AG09309 (cell line): ENCODE measurements around the gene SPG11.

Source experiments
- DNase-seq: peaks from one replicate; pipeline ENCODE4 v3.0.0-alpha.2; 2010; ENCODE audit warnings: low read depth
- H3K4me3 ChIP-seq: 2 replicates; pipeline ENCODE4 v1.5.1; 2011; ENCODE audit warnings: mild to moderate bottlenecking, low read depth, low read length, moderate library complexity; ENCODE audit not compliant: control insufficient read depth
- CTCF ChIP-seq: IDR thresholded peaks from 2 replicates; pipeline ENCODE4 v1.5.1; 2011; ENCODE audit warnings: mild to moderate bottlenecking, low read depth, low read length, inconsistent platforms; ENCODE audit not compliant: insufficient read depth, control insufficient read depth; ENCODE audit errors: missing control alignments

Gene SPG11

DNA sequence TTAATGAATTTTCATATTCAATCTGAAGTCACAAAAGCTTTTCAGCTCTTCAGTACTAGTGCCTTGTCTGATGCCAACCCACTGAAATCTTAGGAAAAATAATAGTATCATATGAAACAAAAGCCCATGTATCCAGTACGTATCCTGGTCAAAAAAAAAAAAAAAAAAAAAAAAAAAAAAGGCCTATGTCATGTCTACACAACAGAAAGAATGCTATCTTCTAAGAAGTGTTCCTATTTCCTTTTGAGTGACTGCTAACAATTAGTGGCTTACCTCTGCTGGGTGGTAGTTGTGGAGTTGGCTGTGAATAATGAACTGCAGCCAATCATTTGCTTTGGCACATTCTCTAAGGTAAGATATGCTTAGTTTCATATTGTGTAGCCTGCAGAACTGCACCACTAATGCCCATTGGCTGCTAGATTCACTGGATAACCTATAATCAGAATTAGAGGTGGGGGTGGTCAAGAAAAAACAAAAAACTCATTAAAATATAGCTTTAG lies 66.9 kb downstream of the SPG11 start:
- TF ChIP-seq CTCF: no peak
- no peak overlapping the region for H3K4me3 ChIP-seq
- DNase-seq: no peak

GRCh38 chr15:44595656-44596510 lies 67.6 kb downstream of the SPG11 start:
- no peak overlapping the region for H3K4me3 ChIP-seq
- TF ChIP-seq CTCF: no peak

GRCh38 chr15:44595246-44595645 lies 68.2 kb downstream of the SPG11 start:
- no peak overlapping the region for H3K4me3 ChIP-seq
- DNase-seq: no peak
- no peak for TF ChIP-seq CTCF

More at GRCh38 chr15:44595656-44596510, 67.6 kb downstream of the SPG11 start:
- DNase-seq: no peak

DNA sequence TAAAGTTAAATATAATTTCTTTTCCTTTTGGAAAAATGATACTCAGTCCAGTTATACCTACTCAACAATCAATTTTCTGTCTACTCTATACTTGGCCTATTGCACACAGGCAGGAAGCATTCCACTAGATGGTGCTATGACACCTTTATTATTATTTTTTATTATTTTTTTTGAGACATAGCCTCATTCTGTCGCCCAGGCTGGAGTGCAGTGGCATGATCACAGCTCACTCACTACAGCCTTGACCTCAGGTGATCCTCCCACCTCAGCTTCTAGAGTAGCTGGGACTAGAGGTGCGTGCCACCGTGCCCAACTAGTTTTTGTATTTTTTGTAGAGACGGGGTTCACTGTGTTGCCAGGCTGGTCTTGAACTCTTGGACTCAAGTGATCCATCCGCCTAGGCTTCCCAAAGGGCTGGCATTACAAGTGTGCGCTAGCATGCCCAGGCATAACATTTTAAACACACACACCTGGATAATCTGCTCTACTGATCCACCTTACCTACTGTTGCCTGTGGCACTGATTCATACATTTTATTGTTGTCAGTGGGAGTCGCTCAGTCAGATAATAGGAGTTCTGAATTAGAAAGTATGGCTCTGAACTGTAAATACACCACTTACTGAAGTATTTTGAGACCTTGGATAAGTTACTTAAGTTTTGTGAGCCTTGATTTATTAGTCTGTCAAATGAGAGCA lies 70.3 kb downstream of the SPG11 start:
- no peak for DNase-seq
- peak; percentile 47 for TF ChIP-seq CTCF
- no peak overlapping the region for H3K4me3 ChIP-seq

DNA sequence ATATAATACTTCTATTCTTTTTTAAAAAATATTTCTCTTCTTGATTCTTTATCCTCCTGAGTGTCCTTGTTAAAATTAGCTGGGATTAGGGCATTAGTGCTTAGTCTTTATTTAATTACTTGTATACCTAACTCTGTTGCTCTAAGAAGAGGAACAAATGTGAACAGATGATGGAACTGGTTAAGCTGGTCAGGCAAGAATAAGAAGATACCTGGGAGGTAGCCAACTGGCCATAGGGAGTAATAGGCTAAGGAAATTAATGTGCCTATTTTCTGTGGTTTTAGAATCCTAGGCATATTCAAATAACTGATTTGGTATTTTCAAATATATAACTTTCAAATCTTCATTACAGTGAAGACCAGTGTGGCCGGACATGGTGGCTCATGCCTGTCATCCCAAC lies 72.1 kb downstream of the SPG11 start:
- DNase-seq: no peak
- no peak overlapping the region for H3K4me3 ChIP-seq
- TF ChIP-seq CTCF: no peak

- H3K4me3 ChIP-seq: no peak overlapping the region
- DNase-seq: no peak
- TF ChIP-seq CTCF: no peak
These were observed 74.9 kb downstream of the SPG11 start for GRCh38 chr15:44588541-44588940.
